NCI-H2196 treated with DMSO at 0.1 percent for 48 hours (cell line): ENCODE measurements around the gene RINL.
A peak's percentile ranks its signal among the peaks of the same experiment; 100 is the strongest.
"Not testable (repeated sequence)": the region's sequence is repeated elsewhere in the genome, so short reads cannot be mapped to it uniquely, and the experiment has no call there.

Experiments used
- DNase-seq: peaks from one replicate; lab custom pipeline; 2025; ENCODE audit not compliant: unreplicated experiment; lab: John Stamatoyannopoulos, UW

RINL gene

DNA sequence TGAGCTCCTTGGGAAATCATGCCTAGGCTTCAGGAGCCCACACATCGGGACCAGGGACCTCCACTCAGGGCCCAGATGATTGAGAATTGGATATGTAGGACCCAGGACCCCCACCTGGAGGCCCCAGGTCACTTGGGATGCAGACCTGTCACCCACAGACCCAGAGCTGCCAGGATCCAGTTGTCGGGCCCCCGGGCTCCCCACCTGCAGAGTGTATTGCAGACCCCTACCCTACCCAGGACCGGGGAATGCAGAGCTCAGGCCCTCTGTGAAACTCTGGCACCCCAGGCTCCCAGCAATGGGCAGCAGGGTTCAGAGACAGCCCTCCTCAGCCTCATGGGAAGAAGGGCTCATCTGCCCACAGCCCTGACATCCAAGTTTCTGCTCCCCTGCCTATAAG, 27.5 kb upstream of the RINL start:
- no peak for DNase-seq

DNA sequence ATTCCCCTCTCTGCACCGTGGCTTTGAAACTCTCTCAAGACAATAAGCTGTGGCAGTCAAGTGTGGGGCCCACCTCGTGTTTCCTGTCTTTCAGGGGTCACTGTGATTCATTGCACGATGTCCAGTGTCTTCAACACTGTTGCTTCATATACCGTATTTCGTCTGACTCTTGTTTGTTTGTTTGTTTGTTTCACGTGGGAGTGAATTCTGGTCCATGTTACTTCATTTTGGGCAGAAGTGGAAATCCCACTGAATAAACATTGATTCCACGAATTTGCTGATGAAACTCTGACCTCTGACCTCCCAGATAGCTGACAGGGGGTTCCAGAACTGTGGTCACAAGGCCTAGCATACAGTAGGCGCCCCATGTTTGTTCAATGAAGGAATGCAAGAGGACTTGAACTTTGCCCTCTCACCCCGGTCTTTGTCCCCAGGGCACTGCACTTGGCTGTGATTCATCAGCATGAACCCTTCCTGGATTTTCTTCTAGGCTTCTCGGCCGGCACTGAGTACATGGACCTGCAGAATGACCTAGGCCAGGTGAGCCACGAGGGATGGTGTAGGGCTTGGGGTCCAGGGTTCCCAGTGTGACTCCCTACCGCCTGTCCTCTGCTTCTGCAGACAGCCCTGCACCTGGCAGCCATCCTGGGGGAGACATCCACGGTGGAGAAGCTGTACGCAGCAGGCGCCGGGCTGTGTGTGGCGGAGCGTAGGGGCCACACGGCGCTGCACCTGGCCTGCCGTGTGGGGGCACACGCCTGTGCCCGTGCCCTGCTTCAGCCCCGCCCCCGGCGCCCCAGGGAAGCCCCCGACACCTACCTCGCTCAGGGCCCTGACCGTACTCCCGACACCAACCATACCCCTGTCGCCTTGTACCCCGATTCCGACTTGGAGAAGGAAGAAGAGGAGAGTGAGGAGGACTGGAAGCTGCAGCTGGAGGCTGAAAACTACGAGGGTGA, 26.8 kb upstream of the RINL start:
- no peak for DNase-seq

GRCh38 chr19:38901683-38902082, 23.6 kb upstream of the RINL start:
- DNase-seq, result no peak

DNA sequence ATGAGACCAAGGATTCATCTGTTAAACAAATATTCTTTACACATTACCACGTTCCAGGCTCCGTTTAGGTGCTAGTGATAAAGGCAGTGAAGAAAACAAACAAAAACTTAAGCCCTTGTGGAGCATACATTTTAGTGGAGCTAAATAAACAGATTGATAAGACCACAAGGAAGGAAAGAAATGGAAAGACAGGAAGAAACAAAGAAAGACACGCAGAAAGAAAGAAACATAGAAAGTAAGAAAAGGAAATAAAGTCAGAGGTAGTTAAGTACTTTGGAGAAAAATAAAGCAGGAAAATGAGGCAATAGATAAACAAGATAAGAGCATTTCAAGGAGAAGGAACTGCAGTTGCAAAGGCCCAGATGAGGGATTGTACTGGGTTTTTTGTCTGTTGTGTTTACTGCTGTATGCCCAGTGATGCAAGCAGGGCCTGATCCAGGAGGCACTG, 22.7 kb upstream of the RINL start:
- no peak for DNase-seq

- DNase-seq, result no peak
Measured at GRCh38 chr19:38900202-38900629, 22.1 kb upstream of the RINL start.

DNA sequence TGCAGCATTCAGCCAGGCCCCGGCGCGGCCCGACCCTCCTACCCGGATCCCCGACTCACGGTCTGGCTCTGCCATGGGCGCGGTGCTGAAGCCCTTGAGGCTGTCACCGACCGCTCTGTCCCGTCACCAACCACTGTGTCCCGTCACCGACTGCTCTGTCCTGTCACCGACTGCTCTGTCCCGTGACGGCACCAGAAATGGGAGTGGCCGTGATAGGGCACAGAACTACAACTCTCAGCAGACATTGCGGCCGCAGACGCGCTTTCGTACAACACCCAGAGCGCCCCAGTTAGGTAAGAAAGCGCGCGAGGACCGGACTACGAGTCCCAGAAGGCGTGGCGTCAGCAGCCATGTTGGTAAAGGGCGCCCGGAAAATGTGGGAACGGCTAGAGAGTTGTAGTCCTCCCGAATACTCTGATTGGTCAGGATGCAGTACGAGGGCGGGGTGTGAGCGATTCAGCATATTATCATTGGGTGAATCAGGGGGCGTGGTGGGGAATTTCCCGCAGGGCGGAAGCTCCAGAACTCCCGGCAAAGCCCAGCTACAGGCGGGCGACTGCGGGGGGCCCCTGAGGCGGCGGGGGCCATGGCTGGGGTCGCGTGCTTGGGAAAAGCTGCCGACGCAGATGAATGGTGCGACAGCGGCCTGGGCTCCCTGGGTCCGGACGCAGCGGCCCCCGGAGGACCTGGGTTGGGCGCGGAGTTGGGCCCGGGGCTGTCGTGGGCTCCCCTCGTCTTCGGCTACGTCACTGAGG, 21.5 kb upstream of the RINL start, which contains the start of the genes NFKBIB and SIRT2:
Gene NFKBIB, plus strand, starts transcription at position 523 of the 755 bp plus-strand sequence. Its CDS starts 64 bp downstream, at position 587.
Gene SIRT2, minus strand, starts transcription at position 172 of the 755 bp plus-strand sequence. Its CDS starts 97 bp downstream, at position 75.
- DNase-seq, result peak; percentile 99

DNA sequence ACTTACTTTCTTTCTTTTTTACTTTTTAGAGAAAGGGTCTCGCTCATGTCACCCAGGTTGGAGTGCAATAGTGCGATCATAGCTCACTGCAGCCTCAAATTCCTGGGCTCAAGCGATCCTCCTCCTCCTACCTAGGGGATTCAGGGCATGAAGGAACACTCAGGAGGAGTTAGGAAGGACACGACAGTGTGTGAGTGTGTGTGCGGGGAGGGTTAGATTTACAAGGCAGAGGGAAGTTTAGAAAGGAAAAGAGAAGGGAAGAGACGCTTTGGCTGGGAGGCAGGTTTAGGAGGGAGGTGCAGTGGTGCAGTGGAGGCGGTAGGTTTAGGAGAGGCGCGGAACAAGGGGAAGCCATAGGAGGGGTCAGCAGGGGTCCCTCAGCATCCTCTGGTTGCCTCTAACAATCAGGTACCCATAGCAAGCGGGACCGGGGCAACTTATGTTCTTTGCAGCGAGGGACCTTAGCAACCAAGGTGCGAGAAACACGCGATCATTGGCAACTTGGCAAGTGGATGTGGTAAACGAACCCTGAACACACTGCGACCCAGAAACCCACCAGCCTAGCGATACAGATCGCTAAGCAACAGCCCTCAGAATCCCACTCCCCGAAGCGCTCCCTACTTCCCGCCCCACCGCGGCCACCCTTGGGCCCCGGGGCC, 20.8 kb upstream of the RINL start:
- no peak for DNase-seq

DNA sequence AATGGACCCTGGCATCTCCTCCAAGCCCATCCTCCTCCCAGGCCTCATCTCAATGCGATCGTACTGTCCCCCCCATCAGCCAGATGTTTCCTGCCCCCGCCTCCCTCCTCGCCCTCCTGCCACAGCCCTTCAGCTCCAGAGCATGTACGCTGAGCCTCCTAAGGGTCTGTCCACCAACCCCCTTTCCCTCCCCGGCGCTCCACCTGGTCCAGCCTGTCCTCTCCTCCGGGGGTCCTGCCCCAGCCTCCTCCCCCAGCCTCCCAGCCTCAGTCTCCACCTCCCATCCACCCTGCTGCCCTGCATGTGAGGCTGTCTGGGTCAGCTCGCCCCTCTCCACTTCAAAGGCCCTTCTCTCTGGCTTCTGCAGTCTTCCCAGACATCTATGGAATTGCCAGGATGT, 16.9 kb upstream of the RINL start:
- no peak for DNase-seq

DNA sequence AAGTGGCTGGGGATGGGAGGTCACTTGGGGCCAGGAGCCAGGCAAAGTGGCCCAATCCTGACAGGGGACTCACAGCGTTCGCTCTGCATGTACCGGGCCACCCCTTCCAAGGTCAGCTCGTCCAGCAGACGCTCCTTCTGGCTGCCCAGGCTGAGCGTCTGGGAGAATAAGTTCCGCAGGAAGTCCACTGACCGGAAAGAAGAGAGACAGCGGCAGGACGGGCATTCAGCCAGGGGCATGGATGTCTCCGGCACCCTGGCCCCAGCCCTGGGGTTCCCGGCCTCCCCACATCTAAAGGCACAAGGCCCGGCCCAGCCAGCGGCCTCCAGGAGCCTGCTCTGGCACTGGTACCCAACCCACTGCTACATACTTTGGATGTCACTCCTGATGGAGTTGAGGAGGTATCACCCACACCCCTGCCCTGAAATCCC, 15.3 kb upstream of the RINL start:
- DNase-seq, result no peak

- peak; percentile 60 for DNase-seq
Measured at GRCh38 chr19:38892841-38893240, 14.8 kb upstream of the RINL start.

GRCh38 chr19:38891771-38892170, 13.7 kb upstream of the RINL start:
- DNase-seq, result no peak

GRCh38 chr19:38890686-38891085, 12.6 kb upstream of the RINL start:
- DNase-seq, result no peak

- no peak for DNase-seq
Measured at GRCh38 chr19:38889803-38890202, 11.7 kb upstream of the RINL start.

GRCh38 chr19:38888876-38889275, 10.8 kb upstream of the RINL start:
- no peak for DNase-seq

DNA sequence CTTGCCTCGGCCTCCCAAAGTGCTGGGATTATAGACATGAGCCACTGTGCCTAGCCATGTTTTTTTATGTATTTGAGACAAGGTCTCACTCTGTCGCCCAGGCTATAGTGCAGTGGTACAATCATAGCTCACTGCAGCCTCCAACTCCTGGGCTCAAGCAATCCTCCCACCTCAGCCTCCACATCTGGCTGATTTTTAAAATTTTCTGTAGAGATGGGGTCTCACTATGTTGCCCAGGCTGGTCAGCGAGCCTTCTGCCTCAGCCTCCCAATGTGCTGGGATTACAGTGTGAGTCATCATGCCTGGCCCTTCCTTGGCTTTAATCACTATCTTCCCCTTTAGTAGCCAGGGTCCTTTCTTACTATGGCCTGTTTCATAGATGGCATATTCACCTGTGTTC, 6.6 kb upstream of the RINL start:
- not testable (repeated sequence) for DNase-seq

DNA sequence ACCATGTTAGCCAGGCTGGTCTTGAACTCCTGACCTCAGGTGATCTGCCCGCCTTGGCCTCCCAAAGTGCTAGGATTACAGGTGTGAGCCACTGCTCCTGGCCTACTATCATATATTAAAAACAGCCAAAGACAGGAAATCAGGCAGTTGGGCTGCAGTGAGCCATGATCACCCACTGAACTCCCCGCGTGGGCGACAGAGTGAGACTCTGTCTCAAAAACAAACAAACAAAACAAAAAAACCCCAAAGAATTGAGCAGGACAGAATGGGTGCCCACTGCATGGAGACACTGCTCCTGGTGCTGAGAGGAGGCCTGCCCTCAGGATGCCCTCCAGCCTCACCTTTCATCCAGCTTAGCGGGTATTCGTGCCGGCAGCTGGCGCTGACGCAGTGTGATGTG, 5.2 kb upstream of the RINL start:
- DNase-seq, result no peak

DNA sequence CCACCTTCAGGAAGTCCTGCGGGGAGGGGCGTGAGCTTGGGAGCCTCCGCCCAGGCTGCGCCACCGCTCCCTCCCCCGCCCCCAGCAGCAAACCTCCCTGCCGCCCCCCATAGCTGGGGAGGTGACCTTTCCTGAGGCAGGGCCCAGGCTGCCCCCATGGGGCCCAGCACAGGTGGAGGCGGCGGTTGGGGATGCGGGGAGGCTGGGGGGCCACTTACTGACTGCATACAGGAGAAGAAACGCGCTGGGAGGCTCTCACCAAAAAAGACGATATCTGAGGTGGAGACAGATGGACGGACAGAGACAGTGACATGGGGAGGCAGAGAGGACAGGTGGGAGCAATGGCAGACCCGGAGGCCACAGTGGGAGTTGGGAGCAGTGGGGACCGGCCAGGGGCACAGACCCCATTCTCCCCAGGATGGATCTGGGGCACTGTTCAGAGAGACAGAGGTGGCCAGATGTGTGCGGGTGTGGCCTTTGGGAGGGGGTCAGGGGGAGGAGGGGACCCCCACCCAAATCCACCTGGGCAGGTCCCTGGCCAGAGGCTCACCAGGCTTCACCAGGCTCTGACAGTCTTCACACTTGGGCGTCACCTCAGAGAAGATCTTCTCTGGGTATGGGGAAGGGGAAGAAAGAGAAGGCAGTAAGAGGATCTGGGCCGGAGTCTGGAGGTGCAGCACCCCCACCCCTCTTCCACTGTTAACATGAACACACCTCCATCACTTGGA, 3.0 kb upstream of the RINL start:
- DNase-seq, result no peak

DNA sequence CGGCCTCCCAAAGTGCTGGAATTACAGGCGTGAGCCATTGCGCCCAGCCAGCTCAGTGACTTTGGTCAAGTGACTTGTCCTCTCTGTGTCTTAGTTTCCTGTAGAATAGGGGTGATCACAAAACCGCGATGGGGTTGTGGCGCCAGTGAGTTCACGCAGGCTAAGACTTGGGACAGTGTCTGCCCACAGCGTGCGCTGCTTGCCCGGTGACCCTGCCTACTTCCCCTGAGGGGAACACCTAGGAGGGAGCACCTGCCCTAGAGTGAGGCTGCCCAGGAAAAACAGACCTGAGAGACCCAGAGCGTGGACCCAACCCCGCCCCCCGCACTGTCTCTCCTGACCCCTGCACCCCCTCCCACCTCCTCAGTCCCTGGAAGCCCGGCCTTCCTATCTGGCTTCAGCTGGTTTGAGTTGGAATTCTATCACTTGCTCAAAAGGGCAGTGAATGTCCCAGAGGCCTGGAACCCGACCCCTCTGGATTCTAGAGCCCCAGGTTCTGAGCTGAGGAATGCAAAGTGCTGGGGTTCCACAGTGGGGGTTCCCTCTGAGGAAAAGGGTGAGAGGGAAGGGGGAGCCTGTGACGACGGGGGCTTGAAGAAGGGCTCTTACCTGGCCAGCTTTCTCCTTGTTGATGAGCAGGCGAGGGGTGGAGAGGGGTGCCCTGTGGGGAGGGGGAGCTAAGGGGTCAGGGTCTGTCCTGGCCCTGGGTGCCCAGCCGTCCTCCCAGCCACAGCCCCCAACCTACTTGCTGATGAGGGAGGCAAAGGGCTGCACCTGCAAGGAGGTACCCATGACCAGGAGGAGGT, 2.2 kb upstream of the RINL start:
- no peak for DNase-seq

GRCh38 chr19:38879400-38879751, 1.3 kb upstream of the RINL start:
- no peak for DNase-seq
